Measurements from ENCODE around the gene SLC25A21.

- TF ChIP-seq ZBTB7A (IDR thresholded peaks at IDR 0.05; ENCODE audit: low read depth) (no peak), TAF1 (IDR thresholded peaks at IDR 0.05; ENCODE audit: low read depth) (no peak)
Observed at GRCh38 chr14:36719823-36720222, 452.6 kb downstream of the SLC25A21 start.
